ENCODE data around the gene AGPS. TPM values are rescaled to one million over a fixed set of nuclear protein-coding genes. Genes with fewer than 3 reads are reported as not detected.

AGPS gene
- total RNA-seq, 1 experiment from 2014 or later, result 43.7 TPM

DNA sequence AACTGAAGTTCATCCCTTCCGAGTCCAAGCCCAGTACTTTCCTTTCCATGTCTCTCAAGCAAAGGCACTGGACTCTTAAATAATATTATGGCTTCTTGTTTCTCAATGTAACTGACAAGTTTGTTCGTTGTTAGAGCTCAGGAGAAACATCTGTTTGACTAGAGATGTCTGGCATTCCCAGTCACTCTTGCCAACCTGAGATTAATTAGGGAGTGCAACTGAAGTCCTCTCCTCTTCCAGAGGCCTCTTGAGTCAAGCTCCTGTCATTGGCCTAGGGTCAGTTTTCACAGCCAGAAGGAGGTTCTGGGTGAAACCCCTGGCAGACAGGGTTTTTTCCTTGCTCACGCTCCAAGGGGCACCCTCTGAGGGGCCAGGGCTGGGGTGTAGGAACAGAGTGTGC is 196.1 kb downstream of the AGPS start:
- no peak for DNase-seq (ENCODE audit: low read depth)

DNA sequence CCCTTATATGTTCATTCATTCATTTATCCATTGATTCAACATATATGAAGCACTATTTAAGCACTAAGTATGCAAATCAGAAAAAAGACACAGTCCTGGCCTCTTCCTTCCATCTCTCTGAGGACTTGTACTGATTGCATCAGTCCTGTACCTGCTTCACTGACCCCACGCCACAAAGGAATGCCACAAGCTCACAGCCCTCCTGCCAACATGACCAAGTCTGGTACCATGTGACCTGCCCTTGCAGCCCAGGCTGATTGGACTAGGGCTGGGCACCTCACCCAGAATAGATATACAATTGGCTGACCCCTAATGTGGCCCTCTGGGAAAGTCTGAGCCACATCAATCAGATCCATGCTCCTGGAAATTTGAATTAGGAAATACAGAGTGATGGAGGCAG is 196.6 kb downstream of the AGPS start:
- no peak for DNase-seq (ENCODE audit: low read depth)

DNA sequence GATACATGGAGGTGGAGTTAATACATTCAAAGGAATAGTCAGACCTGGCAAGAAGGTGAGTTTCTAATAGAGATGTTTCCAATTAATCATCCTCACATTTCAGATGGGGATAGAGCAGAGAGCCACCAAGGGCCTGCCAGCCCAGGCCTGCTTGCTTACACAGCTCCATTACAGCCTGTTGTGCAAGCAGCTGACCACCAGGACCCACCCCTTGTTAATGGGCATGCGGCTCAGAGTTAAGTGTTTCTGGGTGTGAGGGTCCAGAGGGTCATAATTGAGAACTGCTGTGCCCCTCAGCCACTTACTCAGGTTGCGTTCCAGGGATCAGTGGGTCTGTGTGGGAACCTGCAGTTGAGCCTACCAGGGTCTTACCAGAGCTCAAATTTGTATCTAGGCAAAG is 199.8 kb downstream of the AGPS start:
- no peak for DNase-seq (ENCODE audit: low read depth)

DNA sequence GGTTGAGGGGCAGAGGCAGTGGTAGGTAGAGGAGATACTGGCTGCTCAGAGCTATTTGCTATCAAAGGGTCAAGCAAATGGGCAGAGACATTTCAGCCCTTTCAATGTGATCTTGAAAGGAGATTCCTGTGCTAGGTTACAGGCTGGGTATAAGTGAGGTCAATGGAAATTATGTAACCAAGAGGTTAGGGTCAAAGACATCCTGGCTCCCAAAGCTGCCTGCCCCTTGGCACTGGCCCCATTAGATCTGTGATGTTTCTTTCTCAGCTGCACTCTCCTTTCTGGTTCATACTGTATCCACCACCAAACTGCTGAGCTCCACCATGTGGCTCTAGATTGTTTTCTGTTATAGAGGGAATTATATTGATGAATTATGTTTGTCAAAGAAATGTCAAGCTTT is 200.4 kb downstream of the AGPS start:
- no peak for DNase-seq (ENCODE audit: low read depth)

DNA sequence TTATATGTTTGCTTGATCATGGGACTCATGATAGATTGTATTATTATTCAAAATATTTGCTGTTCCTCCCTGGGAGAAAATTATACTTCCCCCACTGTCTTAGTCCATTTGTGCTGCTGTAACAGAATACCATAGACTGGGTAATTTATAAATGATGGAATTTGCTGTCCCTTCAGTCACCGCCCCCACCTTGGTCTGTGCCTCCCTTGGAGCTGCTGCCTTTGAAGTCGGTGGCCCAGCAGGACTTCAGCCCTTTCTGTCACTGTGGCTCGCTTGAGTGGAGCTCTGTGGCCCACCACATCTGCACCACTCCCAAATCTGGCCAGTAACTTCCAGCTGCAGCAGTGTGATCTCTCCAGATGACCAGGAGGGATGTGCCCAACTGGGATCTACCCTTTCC is 200.8 kb downstream of the AGPS start:
- no peak for DNase-seq (ENCODE audit: low read depth)

Other genes with a start within 250 kb of the AGPS start
- 47.2 and 54.2 TPM in 2 replicates for gene HNRNPA3, start 180.0 kb upstream of the AGPS start, total RNA-seq (2014; rRNA removed; shearing (Covaris generic))
- 64.9 and 85.1 TPM in 2 replicates for gene NFE2L2, start 128.0 kb upstream of the AGPS start, total RNA-seq (2014; rRNA removed; shearing (Covaris generic))